Occipital lobe (tissue), 2 donors: Measurements from ENCODE around the gene DCAF12. TPM values are rescaled to one million over a fixed set of nuclear protein-coding genes. Genes with fewer than 3 reads are reported as not detected.
A peak's percentile ranks its signal among the peaks of the same experiment; 100 is the strongest.

ENCODE experiments used
- DNase-seq: peaks from one replicate; lab custom pipeline; 2025; lab: John Stamatoyannopoulos, UW
- total RNA-seq: library from RNA; depleted of rRNA; stranded (reverse); fragments of >200 nt; gene quantifications from one replicate; pipeline ENCODE4 v1.2.3, GENCODE V29; 2014

DCAF12 gene
- total RNA-seq, 1 donor from 2014 or later, result 21.8 TPM

DNA sequence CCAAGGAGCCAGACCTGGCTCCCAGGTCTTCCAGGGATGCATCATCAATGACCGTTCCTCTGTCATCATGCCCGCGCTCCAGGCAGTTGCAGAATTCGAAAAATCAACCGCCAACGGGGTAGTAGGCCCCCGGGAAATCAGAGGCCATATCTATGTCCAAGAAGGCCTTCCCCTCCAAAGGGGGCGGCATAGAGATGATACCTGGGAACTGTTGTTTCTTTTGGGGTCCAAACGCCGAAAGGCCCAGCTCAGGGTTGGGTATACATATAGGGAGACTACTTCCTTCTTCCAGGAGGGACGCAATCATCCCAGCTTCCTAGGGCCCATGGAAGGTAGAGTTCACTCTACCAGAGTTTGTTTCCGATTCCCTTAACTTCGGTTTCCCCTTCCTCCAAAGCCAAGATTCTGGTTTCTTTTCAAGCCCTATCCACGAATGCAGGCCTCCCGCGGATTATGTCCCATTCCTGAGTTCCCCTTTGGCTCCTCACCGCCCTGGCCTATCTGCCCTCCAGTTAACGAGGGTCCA lies 754 bp downstream of the DCAF12 start:
- DNase-seq, result no peak

- no peak for DNase-seq
Measured at GRCh38 chr9:34124926-34125325, 1.6 kb downstream of the DCAF12 start.

DNA sequence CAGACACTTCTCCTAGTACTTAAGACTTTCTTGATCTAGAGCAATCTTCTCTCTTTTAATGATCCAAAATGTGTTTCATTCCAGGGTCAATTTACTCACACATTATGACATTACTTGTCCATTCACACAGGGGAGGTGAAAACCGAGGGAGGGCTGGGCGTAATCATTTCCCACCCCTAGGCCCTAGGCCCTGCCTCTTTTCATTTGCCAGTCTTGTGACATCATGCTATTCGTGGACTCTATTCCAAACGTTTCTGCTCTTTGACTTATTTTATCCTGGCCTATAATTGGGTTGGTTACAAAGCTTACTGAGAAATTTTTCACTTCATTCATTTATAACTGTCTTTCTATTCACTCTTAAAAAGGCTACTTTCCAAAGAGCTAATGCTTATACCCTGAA lies 2.4 kb downstream of the DCAF12 start:
- no peak for DNase-seq

- no peak for DNase-seq
Measured at GRCh38 chr9:34123682-34124081, 2.8 kb downstream of the DCAF12 start.

DNA sequence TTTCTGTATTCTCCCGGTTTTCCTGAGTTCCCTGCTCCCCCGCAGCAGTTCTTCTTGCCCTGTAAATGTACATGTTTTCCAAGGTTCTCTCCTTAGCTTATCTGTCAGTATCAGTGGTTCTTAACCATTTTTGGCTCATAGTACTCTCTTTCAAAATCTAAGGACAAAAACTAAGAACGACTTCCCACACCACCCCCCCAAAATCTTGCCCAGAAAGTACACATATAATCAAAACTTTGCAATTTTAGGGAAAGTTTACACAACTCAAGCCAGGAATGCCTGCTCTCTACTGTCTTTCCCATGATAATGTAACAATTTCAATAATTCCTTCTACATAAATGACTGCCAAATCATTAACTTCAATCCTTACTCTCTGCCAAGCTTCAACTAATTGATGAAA lies 4.5 kb downstream of the DCAF12 start:
- no peak for DNase-seq

- DNase-seq, result no peak
Measured at GRCh38 chr9:34119713-34120112, 6.8 kb downstream of the DCAF12 start.

GRCh38 chr9:34114436-34114835 lies 12.1 kb downstream of the DCAF12 start:
- no peak for DNase-seq

GRCh38 chr9:34106110-34106509 lies 20.4 kb downstream of the DCAF12 start:
- DNase-seq, result no peak

GRCh38 chr9:34102796-34103195 lies 23.7 kb downstream of the DCAF12 start:
- DNase-seq, result no peak

GRCh38 chr9:34098307-34098706 lies 28.2 kb downstream of the DCAF12 start:
- DNase-seq, result no peak

DNA sequence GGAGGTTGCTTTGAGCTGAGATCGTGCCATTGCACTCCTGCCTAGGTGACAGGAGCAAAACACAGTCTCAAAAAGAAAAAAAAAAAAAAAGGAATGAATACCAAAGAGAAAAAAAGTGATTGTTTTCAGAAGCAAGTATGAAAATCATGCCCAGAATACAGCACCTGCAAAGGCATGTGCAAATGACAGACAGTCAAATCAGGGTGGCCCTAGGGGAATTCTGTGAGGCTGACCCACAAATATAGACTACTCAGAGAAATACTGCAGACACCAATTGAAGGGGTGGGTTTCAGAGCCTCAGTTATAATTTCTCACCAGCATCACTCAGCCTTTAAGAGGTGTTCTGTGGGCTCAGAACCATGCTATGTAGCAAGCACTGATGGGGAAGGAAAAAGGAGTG lies 28.6 kb downstream of the DCAF12 start:
- DNase-seq, result no peak

DNA sequence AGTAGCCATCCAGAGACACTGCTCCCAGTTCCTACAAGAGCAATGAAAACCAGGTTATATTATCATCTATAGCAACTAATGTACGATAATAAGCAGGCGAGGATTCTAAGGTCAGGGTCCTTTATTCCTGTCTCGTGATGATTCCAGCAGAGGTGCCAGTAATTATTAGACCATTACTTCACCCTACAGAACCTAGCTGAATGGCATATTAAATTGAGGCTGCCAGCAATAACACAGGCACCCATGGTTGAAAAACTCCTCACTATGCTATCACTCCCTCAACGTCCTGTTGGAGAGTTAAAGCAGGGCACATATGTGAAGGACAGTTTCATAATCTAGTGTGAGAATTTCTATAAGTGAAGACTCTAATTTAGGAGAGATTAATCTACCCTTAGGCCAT lies 29.7 kb downstream of the DCAF12 start:
- no peak for DNase-seq

DNA sequence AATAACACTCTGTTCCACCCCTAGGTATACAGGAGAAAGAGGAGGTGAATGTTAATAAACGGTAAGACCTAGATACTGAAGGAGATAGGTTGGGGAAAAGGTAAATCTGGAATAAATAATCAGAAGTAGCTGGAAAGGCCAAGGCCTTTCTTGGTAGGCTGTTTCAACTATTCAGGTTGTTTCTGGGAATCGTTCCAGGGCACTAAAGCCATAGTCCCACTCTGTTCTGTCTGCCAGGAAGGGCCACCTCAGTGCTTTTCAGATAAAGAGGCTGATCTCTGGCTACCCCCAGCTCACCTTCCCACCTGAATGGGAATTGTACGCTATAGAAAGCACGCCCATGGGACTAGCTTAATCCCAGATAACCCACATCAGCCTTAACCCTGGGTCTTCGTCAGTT lies 32.9 kb downstream of the DCAF12 start:
- DNase-seq, result no peak

- no peak for DNase-seq
Measured at GRCh38 chr9:34089311-34089710, 37.2 kb downstream of the DCAF12 start.

DNA sequence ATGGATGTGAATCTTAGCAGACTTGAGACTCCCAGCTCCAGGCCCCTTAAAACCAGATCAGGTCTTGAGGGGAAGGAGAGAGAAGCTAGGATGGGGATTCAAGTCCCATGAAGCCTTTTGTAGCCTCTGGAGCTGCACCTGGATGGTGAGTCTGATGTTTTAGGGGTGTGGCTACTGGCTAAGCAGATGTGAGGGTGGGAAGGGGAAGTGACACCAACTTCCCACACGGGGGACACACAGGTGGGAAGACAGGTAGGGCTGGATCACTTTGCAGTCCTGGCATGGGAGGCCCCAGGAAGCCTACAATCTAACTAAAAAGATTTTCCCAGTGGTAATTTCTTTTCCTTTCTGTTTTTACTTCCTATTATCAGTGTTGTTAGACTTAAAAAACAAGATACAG lies 39.1 kb downstream of the DCAF12 start:
- no peak for DNase-seq

GRCh38 chr9:34086864-34087263 lies 39.6 kb downstream of the DCAF12 start:
- DNase-seq, result no peak

GRCh38 chr9:34085581-34086500 lies 40.7 kb downstream of the DCAF12 start:
- DNase-seq, result no peak

GRCh38 chr9:34084562-34084961 lies 41.9 kb downstream of the DCAF12 start:
- peak; percentile 9 for DNase-seq

- no peak for DNase-seq
Measured at GRCh38 chr9:34079181-34079580, 47.3 kb downstream of the DCAF12 start.

GRCh38 chr9:34072868-34073590 lies 53.5 kb downstream of the DCAF12 start:
- DNase-seq, result no peak

DNA sequence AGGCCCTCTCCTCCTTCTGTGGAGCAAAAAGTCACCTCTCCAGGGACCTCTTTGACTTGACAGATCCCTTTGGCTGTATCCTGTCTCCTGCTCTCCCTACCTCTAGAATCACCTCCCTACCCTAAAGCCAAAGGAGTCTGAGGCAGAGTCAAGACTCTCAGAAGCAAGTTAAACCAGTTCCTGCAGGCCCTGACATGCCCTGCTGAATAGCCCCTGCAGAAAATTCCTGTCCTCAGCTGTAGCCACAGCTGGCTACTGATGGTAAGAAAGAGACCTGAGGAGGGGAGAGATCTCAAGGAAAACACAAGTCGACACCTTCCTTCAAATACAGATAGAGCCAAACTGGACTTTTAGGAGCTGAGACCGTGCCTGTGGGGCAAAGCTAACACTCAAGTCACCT lies 54.1 kb downstream of the DCAF12 start:
- no peak for DNase-seq

DNA sequence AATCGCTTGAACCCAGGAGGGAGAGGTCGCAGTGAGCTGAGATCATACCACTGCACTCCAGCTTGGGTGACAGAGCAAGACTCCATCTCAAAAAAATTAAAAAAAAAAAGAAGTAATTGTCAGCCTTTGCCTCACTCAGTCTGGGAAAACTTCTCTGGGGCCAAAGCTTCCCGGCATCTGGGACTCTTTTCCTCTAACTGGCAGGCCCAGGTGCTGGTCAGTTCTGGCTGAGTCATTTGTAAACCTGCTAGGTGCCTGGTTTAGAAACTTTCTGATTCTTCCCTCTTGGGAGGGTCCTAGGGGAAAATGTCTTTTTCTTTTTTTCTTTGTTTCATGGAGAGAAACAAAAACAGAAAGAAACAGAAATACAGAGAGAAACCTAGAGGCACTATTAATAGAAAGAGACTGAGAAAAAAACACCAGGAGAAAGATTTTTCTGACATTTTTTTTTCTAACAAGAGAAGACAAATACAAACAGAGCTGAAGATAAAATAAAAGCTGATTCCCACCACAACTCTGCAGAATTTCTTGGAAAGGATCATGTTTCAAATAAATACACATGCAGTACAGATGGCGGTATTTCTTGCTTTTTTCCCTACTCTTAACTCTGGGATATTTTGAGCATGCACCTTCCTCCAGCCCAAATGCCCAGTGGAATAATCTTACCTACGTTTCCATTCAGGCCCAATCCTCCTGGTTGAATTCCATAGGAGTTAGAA lies 55.7 kb downstream of the DCAF12 start:
- no peak for DNase-seq
